ENCODE results near the gene REXO5. TPM values are rescaled to one million over a fixed set of nuclear protein-coding genes. Genes with fewer than 3 reads are reported as not detected.

The REXO5 gene
- total RNA-seq, 1 experiment from 2014 or later, result 6.7 TPM

- H3K27ac ChIP-seq (ENCODE audit: insufficient read length, low read depth, low read length), result no peak overlapping the region
- no peak overlapping the region for H2AFZ ChIP-seq (ENCODE audit: low read length)
- no peak overlapping the region for H2BK5ac ChIP-seq (ENCODE audit: insufficient read length, low read length)
- no peak overlapping the region for H2BK120ac ChIP-seq (ENCODE audit: low read depth, low read length, poor library complexity, severe bottlenecking)
- H2BK15ac ChIP-seq (ENCODE audit: low read depth, low read length), result no peak overlapping the region
- H4K91ac ChIP-seq (ENCODE audit: insufficient read length, low read depth, low read length), result no peak overlapping the region
- no CpG with 5 or more reads among the region's 4 CpGs for WGBS (ENCODE audit: extremely low coverage, insufficient read length, low lambda C conversion rate)
- Mint-ChIP-seq H3K27ac (no peak overlapping the region), H3K9me3 (no peaks in the 10 kb centered on the region), H3K27me3 (ENCODE audit: low read depth) (no peaks in the 10 kb centered on the region), H3K4me3 (no peak overlapping the region), H3K36me3 (ENCODE audit: insufficient read depth in 1 of 3, low read depth in 3 of 3) (peaks cover 0 to 8% (median 0%) of the 10 kb centered on the region in 3 experiments; a peak in 3 of 7 replicates), H3K4me1 (peaks cover 27 to 29% of the 10 kb centered on the region in 2 experiments)
- no peak overlapping the region for H4K8ac ChIP-seq (replicated peaks; ENCODE audit: insufficient read length, low read depth, low read length)
- H2BK20ac ChIP-seq (ENCODE audit: low read depth, low read length, poor library complexity, severe bottlenecking), result no peak overlapping the region
- no peak overlapping the region for H2BK12ac ChIP-seq (ENCODE audit: insufficient read length, low read depth, low read length)
- H3K9me3 ChIP-seq (ENCODE audit: control insufficient read depth, low read depth, low read length), result no peaks in the 10 kb centered on the region
- no peak overlapping the region for H3K4ac ChIP-seq (ENCODE audit: low read depth, low read length)
- no peak overlapping the region for H3K14ac ChIP-seq (ENCODE audit: insufficient read depth, low read length)
- H3K23me2 ChIP-seq (ENCODE audit: insufficient read length, low read depth, low read length, poor library complexity, severe bottlenecking), result no peaks in the 10 kb centered on the region
- H3K79me2 ChIP-seq (ENCODE audit: insufficient read depth, low read length), result peaks cover 9% of the 10 kb centered on the region; the same call in 1 of the 2 replicates
- no peak overlapping the region for H2AK5ac ChIP-seq (ENCODE audit: insufficient read length, low read length)
- H3K4me1 ChIP-seq (ENCODE audit: insufficient read depth, low read length), result no peaks in the 10 kb centered on the region; the same call in 1 of the 2 replicates
- peaks cover 13% of the 10 kb centered on the region for H3K79me1 ChIP-seq (ENCODE audit: insufficient read depth, low read depth, low read length, poor library complexity, severe bottlenecking)
- H3K4me2 ChIP-seq (ENCODE audit: insufficient read depth, insufficient read length, low read length), result no peak overlapping the region
- H3K23ac ChIP-seq (ENCODE audit: insufficient read length, low read depth, low read length), result no peak overlapping the region
- no peak overlapping the region for H4K5ac ChIP-seq (ENCODE audit: insufficient read length, low read depth, low read length)
- no peaks in the 10 kb centered on the region for H4K20me1 ChIP-seq (ENCODE audit: control insufficient read depth, insufficient read depth, insufficient read length)
- TF ChIP-seq, protein P1, sequence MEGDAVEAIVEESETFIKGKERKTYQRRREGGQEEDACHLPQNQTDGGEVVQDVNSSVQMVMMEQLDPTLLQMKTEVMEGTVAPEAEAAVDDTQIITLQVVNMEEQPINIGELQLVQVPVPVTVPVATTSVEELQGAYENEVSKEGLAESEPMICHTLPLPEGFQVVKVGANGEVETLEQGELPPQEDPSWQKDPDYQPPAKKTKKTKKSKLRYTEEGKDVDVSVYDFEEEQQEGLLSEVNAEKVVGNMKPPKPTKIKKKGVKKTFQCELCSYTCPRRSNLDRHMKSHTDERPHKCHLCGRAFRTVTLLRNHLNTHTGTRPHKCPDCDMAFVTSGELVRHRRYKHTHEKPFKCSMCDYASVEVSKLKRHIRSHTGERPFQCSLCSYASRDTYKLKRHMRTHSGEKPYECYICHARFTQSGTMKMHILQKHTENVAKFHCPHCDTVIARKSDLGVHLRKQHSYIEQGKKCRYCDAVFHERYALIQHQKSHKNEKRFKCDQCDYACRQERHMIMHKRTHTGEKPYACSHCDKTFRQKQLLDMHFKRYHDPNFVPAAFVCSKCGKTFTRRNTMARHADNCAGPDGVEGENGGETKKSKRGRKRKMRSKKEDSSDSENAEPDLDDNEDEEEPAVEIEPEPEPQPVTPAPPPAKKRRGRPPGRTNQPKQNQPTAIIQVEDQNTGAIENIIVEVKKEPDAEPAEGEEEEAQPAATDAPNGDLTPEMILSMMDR (conservative IDR thresholded peaks at IDR 0.05), result no peak
- H3K56ac ChIP-seq (ENCODE audit: insufficient read length, low read depth, low read length), result no peak overlapping the region
- no peaks in the 10 kb centered on the region for H3K27me3 ChIP-seq (ENCODE audit: insufficient read depth, low read length)
- H3T11ph ChIP-seq (ENCODE audit: low read length), result no peak overlapping the region
- no peak for DNase-seq
- no peak overlapping the region for H3K9ac ChIP-seq (ENCODE audit: extremely low read depth, insufficient read length, low read length)
- no peak overlapping the region for H3K18ac ChIP-seq (ENCODE audit: insufficient read length, low read depth, low read length)
Observed at GRCh38 chr16:20874088-20874581, 67.8 kb downstream of the REXO5 start.

Data from H9 (cell line).